NCI-H2196 (cell line): ENCODE results near the gene BEX2.
"Not testable (repeated sequence)": the region's sequence is repeated elsewhere in the genome, so short reads cannot be mapped to it uniquely, and the experiment has no call there.

Source experiments
- DNase-seq: peaks from one replicate; lab custom pipeline; 2025; ENCODE audit not compliant: unreplicated experiment; lab: John Stamatoyannopoulos, UW

BEX2 gene

GRCh38 chrX:103310555-103311398, at the start of gene BEX2:
Gene BEX2 (minus strand): TSS chrX:103310990. CDS start chrX:103309976, 1,014 bp downstream.
- peak; percentile 69 for DNase-seq

- no peak for DNase-seq
Measured at GRCh38 chrX:103360092-103360491, 49.3 kb upstream of the BEX2 start.

GRCh38 chrX:103359605-103360004, 48.8 kb upstream of the BEX2 start:
- DNase-seq = not testable (repeated sequence)

GRCh38 chrX:103357871-103358270, 47.1 kb upstream of the BEX2 start:
- DNase-seq = no peak

GRCh38 chrX:103356858-103357257, 46.1 kb upstream of the BEX2 start:
- DNase-seq = no peak

- peak; percentile 63 for DNase-seq
Measured at GRCh38 chrX:103356130-103356798, 45.5 kb upstream of the BEX2 start, which contains the start of gene TCEAL9. Gene TCEAL9 (plus strand): TSS chrX:103356506. CDS start chrX:103357685, 1,179 bp downstream.

- no peak for DNase-seq
Measured at GRCh38 chrX:103347682-103348397, 37.0 kb upstream of the BEX2 start.

GRCh38 chrX:103344606-103345005, 33.8 kb upstream of the BEX2 start:
- DNase-seq = no peak

GRCh38 chrX:103343105-103343504, 32.3 kb upstream of the BEX2 start:
- DNase-seq = peak; percentile 9

- no peak for DNase-seq
Measured at GRCh38 chrX:103338663-103339062, 27.9 kb upstream of the BEX2 start.

GRCh38 chrX:103330681-103331288, 20.0 kb upstream of the BEX2 start:
- DNase-seq = no peak

- no peak for DNase-seq
Measured at GRCh38 chrX:103329991-103330390, 19.2 kb upstream of the BEX2 start, which contains the start of gene TCEAL7. Gene TCEAL7 (plus strand): TSS chrX:103330239. CDS start chrX:103331404, 1,165 bp downstream.

- DNase-seq = no peak
Measured at GRCh38 chrX:103311399-103311780, 600 bp upstream of the BEX2 start.

GRCh38 chrX:103309860-103310554, 783 bp downstream of the BEX2 start:
- no peak for DNase-seq

GRCh38 chrX:103305666-103306065, 5.1 kb downstream of the BEX2 start:
- DNase-seq = not testable (repeated sequence)

- no peak for DNase-seq
Measured at GRCh38 chrX:103304705-103305104, 6.1 kb downstream of the BEX2 start.

GRCh38 chrX:103293118-103293517, 17.7 kb downstream of the BEX2 start:
- no peak for DNase-seq

- no peak for DNase-seq
Measured at GRCh38 chrX:103279624-103280023, 31.2 kb downstream of the BEX2 start.

GRCh38 chrX:103276581-103277002, 34.2 kb downstream of the BEX2 start, which contains the start of gene TCEAL5:
Gene TCEAL5 (minus strand): TSS chrX:103276750. CDS start chrX:103274563, 2,187 bp downstream.
- DNase-seq = no peak

GRCh38 chrX:103275947-103276567, 34.7 kb downstream of the BEX2 start:
- DNase-seq = no peak
